HG03139 (cell line): Measurements from ENCODE around the gene RELN.

Experiments
- ATAC-seq: cut with Tn5 transposase; IDR thresholded peaks from one replicate; pipeline ENCODE4 v1.9.1; 2021; ENCODE audit not compliant: unreplicated experiment

Gene RELN

GRCh38 chr7:103687951-103688350 is 301.5 kb downstream of the RELN start:
- ATAC-seq, result no peak

DNA sequence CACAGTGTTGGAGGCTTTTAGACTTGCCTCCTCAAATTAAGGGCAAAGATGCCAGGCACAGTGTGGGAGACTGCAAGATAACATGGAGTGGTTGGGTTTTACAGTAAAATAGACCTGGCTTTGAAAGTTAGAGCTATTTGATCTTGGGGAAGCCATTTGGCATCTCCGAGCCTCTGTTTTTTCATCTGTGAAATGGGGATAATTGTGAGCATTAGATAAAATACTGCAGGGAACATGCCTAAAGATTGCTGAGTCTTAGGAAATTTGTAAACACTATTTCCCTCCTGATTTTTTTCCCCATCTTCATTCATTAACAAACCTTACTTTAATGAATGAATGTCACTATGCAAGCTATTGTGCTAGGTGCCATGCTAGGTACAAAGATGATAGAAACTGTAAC is 302.2 kb downstream of the RELN start:
- no peak for ATAC-seq

- ATAC-seq, result no peak
These were observed 302.7 kb downstream of the RELN start for GRCh38 chr7:103686763-103687162.

DNA sequence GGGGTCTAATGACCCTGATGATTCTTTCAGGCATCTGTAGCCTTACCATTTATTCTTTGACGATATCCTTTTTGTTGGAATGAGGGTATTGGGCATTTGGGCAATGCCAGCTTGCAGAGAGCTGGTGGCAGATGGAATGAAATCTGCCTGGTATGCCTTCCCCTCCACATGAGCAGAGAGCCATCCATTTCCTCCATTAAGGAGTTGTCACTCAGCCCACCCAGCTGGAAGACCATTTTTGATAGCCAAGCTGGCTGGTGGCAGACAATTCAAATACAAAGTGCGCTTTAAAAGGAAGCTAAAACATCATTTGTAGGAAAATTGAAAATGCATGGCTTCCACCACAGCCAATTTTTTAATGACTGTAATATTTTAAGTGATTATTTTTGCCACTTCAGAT is 303.4 kb downstream of the RELN start:
- no peak for ATAC-seq

DNA sequence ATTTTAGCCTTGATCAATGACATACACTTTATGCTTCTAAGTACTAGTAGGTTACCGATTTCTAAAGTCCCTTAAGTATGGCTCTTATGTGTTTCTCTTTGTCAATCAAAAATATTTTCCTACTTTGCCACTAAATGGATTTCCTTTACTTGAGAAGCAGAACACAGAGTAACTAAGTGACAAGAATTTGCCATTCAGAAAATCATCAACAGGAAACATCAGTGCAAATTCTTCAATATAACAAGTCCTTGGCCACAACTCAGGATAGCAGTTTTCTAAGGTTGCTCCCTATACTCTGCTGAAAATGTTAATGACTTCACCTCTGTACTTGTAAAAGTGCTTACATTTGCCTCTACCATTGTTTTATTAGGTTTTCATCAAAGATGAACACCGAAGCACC is 303.8 kb downstream of the RELN start:
- ATAC-seq, result no peak

GRCh38 chr7:103683348-103683747 is 306.1 kb downstream of the RELN start:
- no peak for ATAC-seq

DNA sequence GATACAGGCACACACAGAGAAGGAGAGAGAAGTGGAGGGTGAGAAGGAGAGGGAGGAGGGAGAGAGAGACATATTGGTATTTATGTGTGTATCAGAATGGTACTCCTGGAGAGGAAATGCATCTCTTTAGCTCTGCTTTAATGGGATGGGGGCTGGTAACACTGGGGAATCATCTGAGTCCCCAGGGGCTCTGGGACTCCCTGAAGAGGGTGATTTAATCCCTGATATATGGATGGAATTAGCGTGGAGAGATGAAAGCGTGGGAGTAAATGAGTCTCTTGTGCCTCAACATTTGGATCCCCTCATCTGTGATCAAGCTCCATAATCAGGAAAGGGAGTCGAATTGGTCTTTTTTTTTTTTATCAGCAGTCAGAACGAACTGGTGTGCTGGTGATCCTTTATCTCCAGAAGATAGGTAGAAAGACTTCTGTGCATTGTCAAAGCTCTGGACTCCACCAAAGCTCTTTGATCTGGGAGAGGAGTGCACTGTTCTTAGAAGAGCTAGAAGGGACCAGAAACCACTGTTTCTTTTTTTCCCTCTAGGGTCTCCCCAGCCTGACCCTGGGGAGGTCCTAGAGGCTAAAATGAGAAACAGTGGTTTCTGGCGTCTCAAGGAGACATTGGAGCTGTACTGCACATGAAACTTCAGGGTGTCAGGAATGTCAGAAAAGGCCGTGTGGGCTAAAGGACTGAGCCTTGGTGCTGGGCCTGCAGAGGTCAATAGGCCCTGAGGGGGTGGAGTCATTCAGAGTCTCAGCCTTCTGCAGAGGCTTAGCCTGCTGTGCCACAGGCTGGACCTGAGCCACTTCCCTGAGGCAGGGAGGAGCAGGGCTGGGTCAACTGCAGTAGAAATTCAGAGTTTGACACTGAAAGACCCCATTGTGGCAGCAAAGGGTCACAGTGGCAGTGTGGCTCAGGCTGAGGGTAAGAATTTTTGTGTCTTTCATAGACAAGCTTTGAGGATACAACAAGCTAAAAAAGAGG is 309.0 kb downstream of the RELN start:
- ATAC-seq, result no peak

DNA sequence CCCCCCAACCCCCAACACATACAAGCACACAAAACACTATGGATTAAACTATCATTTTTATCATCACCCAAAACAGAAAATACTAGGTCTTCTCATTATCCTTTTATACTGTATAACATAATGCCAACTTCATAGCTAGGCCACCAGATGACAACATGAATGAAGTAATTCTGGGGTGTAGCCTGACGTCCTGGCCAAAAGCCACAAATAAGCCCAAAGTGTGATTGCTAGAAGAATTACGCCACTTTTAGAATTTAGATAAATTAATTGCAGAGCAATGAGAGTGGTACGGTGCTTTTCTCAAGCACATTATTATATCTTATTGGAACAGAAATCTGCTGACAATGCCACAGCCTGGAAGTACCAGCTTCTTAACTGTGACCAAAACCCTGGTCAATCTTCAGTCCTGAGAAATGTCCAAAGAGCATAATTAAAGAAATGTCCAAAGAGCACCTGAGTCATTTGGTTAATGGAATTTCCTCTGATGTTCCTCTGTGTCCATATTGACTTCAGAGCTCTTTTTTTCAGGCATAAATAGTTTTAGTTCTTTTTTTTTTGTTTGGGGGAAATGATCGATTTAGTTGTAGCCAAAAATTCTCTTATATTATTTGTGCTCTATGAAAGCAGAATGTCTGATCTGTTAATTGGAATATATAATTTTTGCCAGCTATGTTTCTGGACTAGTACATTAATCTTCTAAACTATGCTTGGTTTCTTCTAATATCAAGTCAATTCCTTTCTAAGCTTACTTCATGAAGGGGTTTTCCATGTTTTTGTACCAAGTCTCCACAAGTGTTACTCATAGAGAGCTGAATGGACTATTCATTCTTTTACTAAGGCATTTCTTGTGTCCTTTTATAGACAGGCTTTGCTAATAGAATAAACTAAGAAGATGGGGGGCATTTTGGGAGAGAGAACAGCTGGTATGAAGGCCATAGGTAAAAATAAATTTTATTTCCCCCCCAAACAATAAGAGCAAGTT is 310.0 kb downstream of the RELN start:
- no peak for ATAC-seq

DNA sequence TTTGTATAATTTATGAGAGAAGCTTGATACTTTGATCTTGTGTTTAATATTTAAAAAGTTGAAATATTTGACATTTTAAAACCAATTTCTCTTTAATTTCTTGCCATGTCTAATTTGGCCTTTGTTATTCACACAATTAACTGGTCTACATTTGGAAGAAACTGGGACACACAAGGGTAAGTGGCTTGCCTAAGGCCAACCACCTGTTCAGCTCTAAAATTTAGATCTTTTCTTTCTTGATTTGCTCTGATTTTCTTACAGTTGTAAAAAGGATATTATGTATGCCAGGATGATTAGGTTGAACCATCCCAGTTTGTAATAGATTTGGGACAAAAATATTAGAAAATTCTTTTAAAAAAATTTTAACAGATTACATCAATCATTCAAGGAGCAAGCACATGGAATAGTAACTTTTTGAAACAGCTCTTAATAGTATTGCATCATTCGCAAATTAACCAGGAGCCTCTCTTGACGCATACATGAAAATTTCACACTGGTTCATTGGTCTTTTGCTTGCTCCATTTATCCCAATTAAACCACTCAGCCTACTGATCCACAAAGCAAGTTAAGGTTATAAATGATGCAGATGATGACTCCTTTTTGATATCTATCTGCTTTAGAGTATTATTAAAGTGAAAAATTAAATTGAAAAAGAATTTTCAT is 321.0 kb downstream of the RELN start:
- no peak for ATAC-seq

GRCh38 chr7:103666326-103666725 is 323.1 kb downstream of the RELN start:
- no peak for ATAC-seq

- ATAC-seq, result no peak
These were observed 324.9 kb downstream of the RELN start for GRCh38 chr7:103664577-103664976.

DNA sequence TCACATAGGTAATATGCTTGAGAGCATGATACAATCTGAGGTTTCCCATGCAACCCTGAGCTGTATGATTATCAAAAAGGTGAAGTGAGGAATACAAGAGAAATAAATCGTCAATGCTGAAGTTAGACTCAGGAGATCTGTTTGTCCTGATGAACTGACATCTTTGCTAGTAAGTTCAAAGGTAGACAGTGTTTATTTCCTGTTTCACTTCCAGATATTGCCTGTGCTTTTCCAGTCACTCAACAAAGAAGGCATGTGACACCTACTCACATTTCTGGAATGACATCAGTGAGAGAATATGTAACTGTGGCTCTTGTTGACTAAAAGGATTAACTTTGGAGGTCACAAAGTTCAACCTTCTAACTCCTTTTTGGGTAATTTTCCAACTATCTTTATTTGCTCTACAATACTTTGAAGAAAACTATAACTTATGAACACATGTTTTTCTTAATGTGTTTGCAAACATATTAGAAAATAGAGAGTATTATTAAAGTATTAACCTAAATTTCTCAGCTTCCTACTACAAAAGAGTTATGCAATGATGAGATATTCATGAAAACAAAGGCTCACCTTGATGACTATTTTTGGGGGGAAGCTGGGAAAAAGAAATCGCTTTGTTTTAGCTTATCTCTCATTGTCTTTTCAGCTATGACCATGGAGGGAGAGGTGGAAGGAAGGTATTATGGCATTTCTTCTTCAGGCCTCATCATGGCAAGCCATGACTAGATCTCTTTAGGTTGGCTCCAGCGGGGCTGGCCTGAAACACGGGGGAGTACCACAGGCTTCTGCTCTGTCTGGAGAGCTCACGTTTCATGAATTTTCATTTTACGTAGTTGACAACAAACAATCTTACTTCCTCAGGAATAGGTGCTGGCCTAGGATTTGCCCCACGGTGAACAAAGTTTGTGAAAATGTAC is 328.7 kb downstream of the RELN start:
- ATAC-seq, result no peak

DNA sequence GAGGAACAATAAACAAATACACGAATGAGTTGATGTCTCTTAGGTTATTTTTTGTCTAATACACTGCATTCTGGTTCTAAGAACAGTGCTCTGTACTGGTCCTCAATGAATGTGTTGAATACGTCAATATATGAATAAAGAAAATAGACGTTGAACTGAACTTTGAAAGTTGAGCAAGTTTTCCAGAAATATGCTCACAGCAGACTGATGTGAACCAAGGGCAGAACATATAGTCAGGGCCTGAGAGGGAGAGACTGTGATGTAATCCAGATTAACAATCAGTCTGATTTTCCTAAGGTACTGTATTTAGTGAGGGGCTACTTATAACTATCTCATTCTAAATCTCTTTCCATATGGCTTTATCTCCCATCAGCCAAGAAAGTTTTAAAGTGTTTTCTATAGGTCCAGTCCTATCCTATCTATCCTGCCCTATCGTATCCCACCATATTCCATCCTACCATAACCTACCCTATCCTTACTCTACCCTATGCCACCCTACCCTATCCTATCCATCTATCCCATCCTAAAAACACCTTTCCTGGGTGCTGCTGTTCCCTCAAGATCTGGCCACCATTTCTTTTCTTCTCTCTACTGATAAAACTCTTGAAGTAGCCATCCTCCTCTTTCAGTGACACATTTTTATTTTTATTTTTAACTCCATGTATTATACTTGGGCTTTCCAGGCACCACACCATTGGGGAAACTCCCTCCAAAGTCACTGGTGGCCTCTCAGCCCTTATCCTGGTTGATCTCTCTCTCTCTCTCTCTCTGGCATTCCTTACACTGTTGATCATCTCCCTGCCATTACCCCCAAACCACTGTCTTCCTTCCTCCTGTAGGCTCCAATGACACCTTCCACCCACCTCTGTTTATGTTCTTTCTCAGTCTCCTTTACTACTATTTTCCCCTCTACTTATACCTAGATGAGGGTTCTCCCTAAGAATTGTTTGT is 331.1 kb downstream of the RELN start:
- no peak for ATAC-seq

GRCh38 chr7:103657474-103657894 is 332.0 kb downstream of the RELN start:
- no peak for ATAC-seq

GRCh38 chr7:103656221-103656620 is 333.2 kb downstream of the RELN start:
- no peak for ATAC-seq

DNA sequence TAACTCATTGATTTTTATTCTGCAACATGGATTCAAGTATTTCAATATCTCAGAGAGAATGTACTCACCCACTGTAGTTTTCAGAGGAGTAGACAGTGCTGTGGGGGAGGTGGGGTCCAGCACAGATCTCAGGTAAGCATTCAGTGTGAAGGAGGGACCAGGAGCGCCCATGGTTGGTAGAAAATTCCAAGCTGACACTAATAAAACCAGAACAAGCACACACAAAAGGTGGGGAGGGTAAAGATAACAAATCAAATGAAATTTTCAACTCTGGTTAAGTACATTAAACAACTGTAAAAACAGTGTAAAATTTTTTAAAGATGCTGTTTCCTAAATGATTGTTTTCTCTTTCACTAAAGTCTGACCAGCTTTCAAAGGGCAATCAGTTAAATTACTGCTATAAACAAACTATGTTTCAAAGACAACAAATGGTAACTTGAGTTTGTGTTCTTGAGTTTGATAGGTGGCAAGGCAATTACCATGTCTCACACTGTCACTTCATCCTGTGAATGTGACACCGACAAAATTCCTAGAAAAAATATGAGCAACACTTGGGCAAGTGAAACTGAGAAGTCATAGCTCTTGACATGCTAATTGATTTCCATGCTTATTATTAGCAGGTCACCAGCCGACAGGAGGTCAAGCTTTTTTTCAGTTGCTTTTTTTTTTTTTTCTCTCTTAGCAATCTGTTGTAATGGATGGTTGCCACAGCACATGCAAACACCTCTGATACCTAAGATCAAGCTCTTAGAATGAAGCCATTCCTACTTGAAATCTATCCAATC is 337.7 kb downstream of the RELN start:
- no peak for ATAC-seq

- no peak for ATAC-seq
These were observed 340.4 kb downstream of the RELN start for GRCh38 chr7:103649052-103649451.

- no peak for ATAC-seq
These were observed 341.3 kb downstream of the RELN start for GRCh38 chr7:103648135-103648534.
